DND-41 (cell line): ENCODE results near the gene WEE1.

Experiments used
- EZH2 ChIP-seq: IDR thresholded peaks from 3 replicates; pipeline ENCODE4 v1.6.1; 2012; ENCODE audit warnings: borderline replicate concordance, low read depth, mild to moderate bottlenecking, moderate library complexity, low read length, inconsistent platforms; ENCODE audit not compliant: severe bottlenecking
- TF ChIP-seq, protein P1 (sequence below): IDR thresholded peaks from 2 replicates; pipeline ENCODE4 v1.5.1; 2012; ENCODE audit warnings: borderline replicate concordance, low read length, moderate library complexity, mild to moderate bottlenecking; ENCODE audit not compliant: poor library complexity, severe bottlenecking; ENCODE audit errors: extremely low read depth

- TF ChIP-seq, protein P1, sequence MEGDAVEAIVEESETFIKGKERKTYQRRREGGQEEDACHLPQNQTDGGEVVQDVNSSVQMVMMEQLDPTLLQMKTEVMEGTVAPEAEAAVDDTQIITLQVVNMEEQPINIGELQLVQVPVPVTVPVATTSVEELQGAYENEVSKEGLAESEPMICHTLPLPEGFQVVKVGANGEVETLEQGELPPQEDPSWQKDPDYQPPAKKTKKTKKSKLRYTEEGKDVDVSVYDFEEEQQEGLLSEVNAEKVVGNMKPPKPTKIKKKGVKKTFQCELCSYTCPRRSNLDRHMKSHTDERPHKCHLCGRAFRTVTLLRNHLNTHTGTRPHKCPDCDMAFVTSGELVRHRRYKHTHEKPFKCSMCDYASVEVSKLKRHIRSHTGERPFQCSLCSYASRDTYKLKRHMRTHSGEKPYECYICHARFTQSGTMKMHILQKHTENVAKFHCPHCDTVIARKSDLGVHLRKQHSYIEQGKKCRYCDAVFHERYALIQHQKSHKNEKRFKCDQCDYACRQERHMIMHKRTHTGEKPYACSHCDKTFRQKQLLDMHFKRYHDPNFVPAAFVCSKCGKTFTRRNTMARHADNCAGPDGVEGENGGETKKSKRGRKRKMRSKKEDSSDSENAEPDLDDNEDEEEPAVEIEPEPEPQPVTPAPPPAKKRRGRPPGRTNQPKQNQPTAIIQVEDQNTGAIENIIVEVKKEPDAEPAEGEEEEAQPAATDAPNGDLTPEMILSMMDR, result no peak
- TF ChIP-seq EZH2, result no peak
These were observed at the start of gene WEE1 for GRCh38 chr11:9573052-9573774.
